Fibroblast of lung (primary cell): ENCODE measurements around the gene FYN. TPM values are rescaled to one million over a fixed set of nuclear protein-coding genes. Genes with fewer than 3 reads are reported as not detected.

Experiments used
- DNase-seq, 2 donors: peaks; one replicate each; pipeline versions ENCODE4 v3.0.0 to v3.0.0-alpha.2; 2010; ENCODE audit warnings: low read depth in 2 of 2
- H2AFZ ChIP-seq: 2 replicates; pipeline ENCODE4 v1.5.1; 2012; ENCODE audit warnings: low read length, control low read depth, inconsistent platforms
- H3K27ac ChIP-seq: 2 replicates; pipeline ENCODE4 v1.5.1; 2011; ENCODE audit warnings: low read length, control low read depth; ENCODE audit not compliant: insufficient read depth
- H3K27me3 ChIP-seq: 2 replicates; pipeline ENCODE4 v1.5.1; 2011; ENCODE audit warnings: mild to moderate bottlenecking, low read length; ENCODE audit not compliant: control insufficient read depth, insufficient read depth
- H3K36me3 ChIP-seq: 2 replicates; pipeline ENCODE4 v1.5.1; 2011; ENCODE audit warnings: low read length; ENCODE audit not compliant: control insufficient read depth, insufficient read depth
- H3K4me1 ChIP-seq: 2 replicates; pipeline ENCODE4 v1.5.1; 2011; ENCODE audit warnings: low read length; ENCODE audit not compliant: control insufficient read depth, insufficient read depth; ENCODE audit errors: extremely low read depth
- H3K4me2 ChIP-seq: 2 replicates; pipeline ENCODE4 v1.5.1; 2011; ENCODE audit warnings: low read length, control low read depth; ENCODE audit not compliant: insufficient read depth; ENCODE audit errors: extremely low read depth
- H3K4me3 ChIP-seq, 4 experiments: fragments of 200-600 bp in 1 of 4; sonication (generic) in 1 of 4; replicated peaks in 1 of 4; 2 replicates each; pipeline ENCODE4 v1.5.1; 2011 to 2016; ENCODE audit warnings: low read length in 4 of 4, low read depth in 3 of 4, mild to moderate bottlenecking in 3 of 4, control low read depth in 2 of 4, inconsistent platforms in 1 of 4, mixed read lengths in 1 of 4; ENCODE audit not compliant: insufficient read depth in 1 of 4; ENCODE audit errors: control extremely low read depth in 1 of 4
- H3K79me2 ChIP-seq: 2 replicates; pipeline ENCODE4 v1.5.1; 2012; ENCODE audit warnings: mild to moderate bottlenecking, low read length, inconsistent platforms; ENCODE audit not compliant: control insufficient read depth, insufficient read depth
- H3K9ac ChIP-seq: 2 replicates; pipeline ENCODE4 v1.5.1; 2011; ENCODE audit warnings: mild to moderate bottlenecking, low read length, control low read depth; ENCODE audit not compliant: insufficient read depth
- H3K9me3 ChIP-seq: 2 replicates; pipeline ENCODE4 v1.5.1; 2012; ENCODE audit warnings: low read depth, low read length; ENCODE audit not compliant: control insufficient read depth, insufficient read depth
- H4K20me1 ChIP-seq: 2 replicates; pipeline ENCODE4 v1.5.1; 2011; ENCODE audit warnings: low read length; ENCODE audit not compliant: control insufficient read depth, insufficient read depth; ENCODE audit errors: extremely low read depth
- CTCF ChIP-seq, 2 donors: IDR thresholded peaks in 1 of 2; conservative IDR thresholded peaks in 1 of 2; 1 replicate in 1 of 2; 2 replicates in 1 of 2; pipeline ENCODE4 v1.5.1; 2011 to 2012; ENCODE audit warnings: low read length in 2 of 2, control low read depth in 1 of 2, inconsistent platforms in 1 of 2, low read depth in 1 of 2, mild to moderate bottlenecking in 1 of 2
- EZH2 ChIP-seq: IDR thresholded peaks from 2 replicates; pipeline ENCODE4 v1.5.1; 2012; ENCODE audit warnings: low read length, control low read depth, mild to moderate bottlenecking; ENCODE audit errors: missing control alignments
- polyA plus RNA-seq, 2 donors: library from polyadenylated mRNA; depleted of rRNA in 1 of 2; stranded (reverse) in 1 of 2; unstranded in 1 of 2; fragments of >200 nt; gene quantifications; 2 replicates each; pipeline ENCODE4 v1.2.1, GENCODE V29; 2011 to 2012; ENCODE audit warnings: missing spikeins in 1 of 2
- total RNA-seq: library from RNA; depleted of rRNA; stranded (reverse); fragments of >200 nt; gene quantifications from 2 replicates; pipeline ENCODE4 v1.2.1, GENCODE V29; 2014

FYN gene
- total and polyA plus RNA-seq, 2 donors (not counting 1 experiment from before 2014, with no cell fraction given): 64.7 TPM

GRCh38 chr6:111687652-111688051, 185.6 kb downstream of the FYN start:
- Histone ChIP-seq H3K9me3 (no peaks in the 10 kb centered on the region), H3K4me1 (peaks cover 8% of the 10 kb centered on the region), H3K36me3 (no peaks in the 10 kb centered on the region), H3K27ac (no peak overlapping the region), H4K20me1 (no peaks in the 10 kb centered on the region), H3K79me2 (no peaks in the 10 kb centered on the region), H3K9ac (no peak overlapping the region), H2AFZ (no peak overlapping the region), H3K27me3 (no peaks in the 10 kb centered on the region), H3K4me2 (no peak overlapping the region), H3K4me3 (no peak overlapping the region)
- TF ChIP-seq CTCF (conservative IDR thresholded peaks at IDR 0.05 in 1 of 2, IDR thresholded peaks at IDR 0.05 in 1 of 2; ENCODE audit: low read depth in 1 of 2, low read length in 2 of 2): no peak
- no peak for TF ChIP-seq EZH2
- DNase-seq: no peak

- no peak for DNase-seq
- no peaks in the 10 kb centered on the region for H3K27me3 ChIP-seq
- TF ChIP-seq CTCF (conservative IDR thresholded peaks at IDR 0.05 in 1 of 2, IDR thresholded peaks at IDR 0.05 in 1 of 2; ENCODE audit: low read depth in 1 of 2, low read length in 2 of 2) (no peak), EZH2 (no peak)
- H4K20me1 ChIP-seq: no peaks in the 10 kb centered on the region
- no peak overlapping the region for H3K9ac ChIP-seq
- no peaks in the 10 kb centered on the region for H3K36me3 ChIP-seq
- no peak overlapping the region for H2AFZ ChIP-seq
- peaks cover 8% of the 10 kb centered on the region for H3K4me1 ChIP-seq
- H3K9me3 ChIP-seq: no peaks in the 10 kb centered on the region
- H3K79me2 ChIP-seq: no peaks in the 10 kb centered on the region
- no peak overlapping the region for H3K27ac ChIP-seq
- no peak overlapping the region for H3K4me2 ChIP-seq
- H3K4me3 ChIP-seq: no peak overlapping the region
Measured at GRCh38 chr6:111686932-111687266, 186.4 kb downstream of the FYN start.

GRCh38 chr6:111686249-111686931, 186.9 kb downstream of the FYN start:
- no peaks in the 10 kb centered on the region for H3K36me3 ChIP-seq
- no peak overlapping the region for H3K27ac ChIP-seq
- no peak for DNase-seq
- H3K27me3 ChIP-seq: no peaks in the 10 kb centered on the region
- H3K79me2 ChIP-seq: no peaks in the 10 kb centered on the region
- H3K4me2 ChIP-seq: no peak overlapping the region
- H2AFZ ChIP-seq: no peak overlapping the region
- H3K4me1 ChIP-seq: peaks cover 8% of the 10 kb centered on the region
- H3K4me3 ChIP-seq: no peak overlapping the region
- no peak overlapping the region for H3K9ac ChIP-seq
- TF ChIP-seq CTCF (conservative IDR thresholded peaks at IDR 0.05 in 1 of 2, IDR thresholded peaks at IDR 0.05 in 1 of 2; ENCODE audit: low read depth in 1 of 2, low read length in 2 of 2) (no peak), EZH2 (no peak)
- H3K9me3 ChIP-seq: no peaks in the 10 kb centered on the region
- no peaks in the 10 kb centered on the region for H4K20me1 ChIP-seq
